Thyroid gland (tissue), 4 donors: ENCODE results near the gene TTBK1. TPM values are rescaled to one million over a fixed set of nuclear protein-coding genes. Genes with fewer than 3 reads are reported as not detected.
"Not testable (repeated sequence)": the region's sequence is repeated elsewhere in the genome, so short reads cannot be mapped to it uniquely, and the experiment has no call there.

ENCODE experiments used
- DNase-seq, 2 donors: peaks; one replicate each; pipeline ENCODE4 v3.0.0-alpha.2; 2019
- H3K27ac ChIP-seq, 3 donors: fragments of 200-600 bp; sonication (generic); 1 replicate in 2 of 3; 2 replicates in 1 of 3; pipeline ENCODE4 v1.5.1; 2016 to 2019; ENCODE audit warnings: mild to moderate bottlenecking in 1 of 3, moderate library complexity in 1 of 3
- H3K27me3 ChIP-seq: fragments of 200-600 bp; sonication (generic); one replicate; pipeline ENCODE4 v1.5.1; 2019
- H3K36me3 ChIP-seq, 2 donors: fragments of 200-600 bp; sonication (generic); one replicate each; pipeline ENCODE4 v1.5.1; 2016 to 2019
- H3K4me1 ChIP-seq, 2 donors: fragments of 200-600 bp; sonication (generic); one replicate each; pipeline ENCODE4 v1.5.1; 2017 to 2019
- H3K4me3 ChIP-seq, 3 donors: fragments of 200-600 bp; sonication (generic); replicated peaks in 1 of 3; 1 replicate in 2 of 3; 2 replicates in 1 of 3; pipeline ENCODE4 v1.5.1; 2016; ENCODE audit warnings: mild to moderate bottlenecking in 1 of 3
- H3K9me3 ChIP-seq: fragments of 200-600 bp; sonication (generic); one replicate; pipeline ENCODE4 v1.5.1; 2017
- POLR2A ChIP-seq, 2 donors: fragments of 450-650 bp; IDR thresholded peaks; one replicate each; pipeline ENCODE4 v1.6.1; 2017; ENCODE audit warnings: antibody characterized with exemption in 2 of 2, mild to moderate bottlenecking in 2 of 2, moderate library complexity in 1 of 2
- WGBS, 2 donors: methylation state at CpG; one replicate each; pipeline ENCODE4 v1.1.5; 2017; 5-methylcytosine and 5-hydroxymethylcytosine counted together
- intact Hi-C: fragments of 100-400 bp; cut with DNase I; formaldehyde crosslinking; loops from one replicate; pipeline ENCODE4 v1.15.1; 2023
- total RNA-seq, 4 donors: library from RNA; depleted of rRNA; stranded (reverse); fragments of >200 nt; gene quantifications; one replicate each; pipeline ENCODE4 v1.2.3, GENCODE V29; 2016
- TF ChIP-seq, protein P1 (sequence below), 6 experiments: fragments of 200-600 bp in 3 of 6; fragments of 450-650 bp in 3 of 6; sonication (generic) in 3 of 6; IDR thresholded peaks; one replicate each; pipeline ENCODE4 v1.5.1; 2016 to 2019; ENCODE audit warnings: antibody characterized with exemption in 6 of 6, mild to moderate bottlenecking in 2 of 6, inconsistent platforms in 1 of 6, moderate library complexity in 1 of 6

Gene TTBK1
- total RNA-seq, 4 donors from 2014 or later: 0.11 to 0.15 TPM; not detected in 2

- no peaks in the 10 kb centered on the region for H3K4me1 ChIP-seq
- WGBS, 2 donors: 74 to 85% methylated on average over 7 to 12 of the region's 18 CpGs
- H3K27me3 ChIP-seq: no peaks in the 10 kb centered on the region
Observed at GRCh38 chr6:43299338-43300293, 56.3 kb downstream of the TTBK1 start.

GRCh38 chr6:43301081-43301870 lies 58.0 kb downstream of the TTBK1 start:
- H3K4me1 ChIP-seq: no peaks in the 10 kb centered on the region
- no peak overlapping the region for H3K4me3 ChIP-seq
- no peak for TF ChIP-seq POLR2A (IDR thresholded peaks at IDR 0.05)
- TF ChIP-seq, protein P1, sequence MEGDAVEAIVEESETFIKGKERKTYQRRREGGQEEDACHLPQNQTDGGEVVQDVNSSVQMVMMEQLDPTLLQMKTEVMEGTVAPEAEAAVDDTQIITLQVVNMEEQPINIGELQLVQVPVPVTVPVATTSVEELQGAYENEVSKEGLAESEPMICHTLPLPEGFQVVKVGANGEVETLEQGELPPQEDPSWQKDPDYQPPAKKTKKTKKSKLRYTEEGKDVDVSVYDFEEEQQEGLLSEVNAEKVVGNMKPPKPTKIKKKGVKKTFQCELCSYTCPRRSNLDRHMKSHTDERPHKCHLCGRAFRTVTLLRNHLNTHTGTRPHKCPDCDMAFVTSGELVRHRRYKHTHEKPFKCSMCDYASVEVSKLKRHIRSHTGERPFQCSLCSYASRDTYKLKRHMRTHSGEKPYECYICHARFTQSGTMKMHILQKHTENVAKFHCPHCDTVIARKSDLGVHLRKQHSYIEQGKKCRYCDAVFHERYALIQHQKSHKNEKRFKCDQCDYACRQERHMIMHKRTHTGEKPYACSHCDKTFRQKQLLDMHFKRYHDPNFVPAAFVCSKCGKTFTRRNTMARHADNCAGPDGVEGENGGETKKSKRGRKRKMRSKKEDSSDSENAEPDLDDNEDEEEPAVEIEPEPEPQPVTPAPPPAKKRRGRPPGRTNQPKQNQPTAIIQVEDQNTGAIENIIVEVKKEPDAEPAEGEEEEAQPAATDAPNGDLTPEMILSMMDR (IDR thresholded peaks at IDR 0.05): no peak
- no peak for DNase-seq
- H3K9me3 ChIP-seq: no peaks in the 10 kb centered on the region
- H3K27me3 ChIP-seq: no peaks in the 10 kb centered on the region
- WGBS, 2 donors: 88 to 90% methylated on average over 13 to 15 of the region's 15 CpGs
- H3K36me3 ChIP-seq: no peaks in the 10 kb centered on the region
- H3K27ac ChIP-seq: no peak overlapping the region
- intact Hi-C loops: no loop called here

More at GRCh38 chr6:43299338-43300293, 56.3 kb downstream of the TTBK1 start:
- intact Hi-C loops: no loop called here
- TF ChIP-seq, protein P1 (IDR thresholded peaks at IDR 0.05): no peak
- TF ChIP-seq POLR2A (IDR thresholded peaks at IDR 0.05): no peak
- no peak overlapping the region for H3K27ac ChIP-seq
- DNase-seq: no peak
- H3K4me3 ChIP-seq: no peak overlapping the region
- no peaks in the 10 kb centered on the region for H3K9me3 ChIP-seq
- no peaks in the 10 kb centered on the region for H3K36me3 ChIP-seq

GRCh38 chr6:43302126-43302525 lies 58.8 kb downstream of the TTBK1 start:
- H3K27ac ChIP-seq: no peak overlapping the region
- TF ChIP-seq POLR2A (IDR thresholded peaks at IDR 0.05): no peak
- TF ChIP-seq, protein P1 (IDR thresholded peaks at IDR 0.05): no peak
- intact Hi-C loops: no loop called here
- WGBS, 2 donors: 74 to 76% methylated on average over 14 to 18 of the region's 19 CpGs
- no peaks in the 10 kb centered on the region for H3K27me3 ChIP-seq
- H3K9me3 ChIP-seq: no peaks in the 10 kb centered on the region
- H3K4me3 ChIP-seq: no peak overlapping the region
- H3K36me3 ChIP-seq: no peaks in the 10 kb centered on the region
- no peaks in the 10 kb centered on the region for H3K4me1 ChIP-seq
- DNase-seq: no peak

DNA sequence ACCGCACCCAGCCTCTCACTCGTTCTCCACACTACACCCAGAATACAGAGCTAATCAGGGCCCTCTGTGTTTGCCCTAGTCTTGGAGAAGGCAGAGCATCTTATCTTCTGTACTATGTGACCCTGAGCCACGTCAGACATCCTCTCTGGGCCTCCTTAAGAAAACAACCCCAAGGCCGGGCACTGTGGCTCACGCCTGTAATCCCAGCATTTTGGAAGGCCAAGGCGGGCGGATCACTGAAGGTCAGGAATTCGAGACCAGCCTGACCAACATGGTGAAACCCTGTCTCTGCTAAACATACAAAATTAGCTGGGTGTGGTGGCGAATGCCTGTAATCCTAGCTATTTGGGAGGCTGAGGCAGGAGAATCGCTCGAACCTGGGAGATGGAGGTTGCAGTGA lies 59.7 kb downstream of the TTBK1 start:
- H3K9me3 ChIP-seq, H3K27me3 ChIP-seq, intact Hi-C loops, H3K4me3 ChIP-seq, H3K4me1 ChIP-seq, H3K27ac ChIP-seq, DNase-seq, H3K36me3 ChIP-seq: not testable (repeated sequence)
- WGBS, 2 donors: 90 to 94% methylated on average over 11 of the region's 11 CpGs

GRCh38 chr6:43303751-43304331 lies 60.6 kb downstream of the TTBK1 start:
- no peaks in the 10 kb centered on the region for H3K36me3 ChIP-seq
- no peak overlapping the region for H3K27ac ChIP-seq
- no peaks in the 10 kb centered on the region for H3K27me3 ChIP-seq
- DNase-seq: no peak
- 74 to 85% methylated on average over 8 of the region's 8 CpGs for WGBS, 2 donors
- no peak for TF ChIP-seq POLR2A (IDR thresholded peaks at IDR 0.05)
- TF ChIP-seq, protein P1 (IDR thresholded peaks at IDR 0.05): no peak
- intact Hi-C loops: no loop called here
- H3K9me3 ChIP-seq: no peaks in the 10 kb centered on the region
- H3K4me3 ChIP-seq: no peak overlapping the region
- peaks cover 8 to 9% of the 10 kb centered on the region in 2 donors for H3K4me1 ChIP-seq
